Smooth muscle cell (in vitro differentiated cells): ENCODE measurements around the gene PDLIM4. TPM values are rescaled to one million over a fixed set of nuclear protein-coding genes. Genes with fewer than 3 reads are reported as not detected.

Experiments used
- DNase-seq: peaks from one replicate; lab custom pipeline; 2025; ENCODE audit not compliant: unreplicated experiment; lab: John Stamatoyannopoulos, UW
- H2AFZ ChIP-seq: fragments of 200-600 bp; sonication (generic); 2 replicates; pipeline ENCODE4 v1.6.0; 2016; ENCODE audit warnings: antibody characterized with exemption, low read depth, mild to moderate bottlenecking
- H3F3A ChIP-seq: fragments of 200-600 bp; sonication (generic); 2 replicates; pipeline ENCODE4 v1.6.0; 2017; ENCODE audit warnings: antibody characterized with exemption, low read depth
- H3K27ac ChIP-seq: fragments of 200-600 bp; sonication (generic); 2 replicates; pipeline ENCODE4 v1.5.1; 2016; ENCODE audit warnings: low read depth, mild to moderate bottlenecking
- H3K27me3 ChIP-seq: fragments of 200-600 bp; sonication (generic); 2 replicates; pipeline ENCODE4 v1.6.1; 2016; ENCODE audit warnings: low read depth, mild to moderate bottlenecking
- H3K36me3 ChIP-seq: fragments of 200-600 bp; sonication (generic); 2 replicates; pipeline ENCODE4 v1.5.1; 2016; ENCODE audit warnings: low read depth
- H3K4me1 ChIP-seq: fragments of 200-600 bp; sonication (generic); 2 replicates; pipeline ENCODE4 v1.5.1; 2016; ENCODE audit warnings: low read depth
- H3K4me2 ChIP-seq: fragments of 200-600 bp; sonication (generic); 2 replicates; pipeline ENCODE4 v1.6.0; 2016; ENCODE audit warnings: mild to moderate bottlenecking
- H3K4me3 ChIP-seq: fragments of 200-600 bp; sonication (generic); 2 replicates; pipeline ENCODE4 v1.5.1; 2016; ENCODE audit warnings: mild to moderate bottlenecking
- H3K79me2 ChIP-seq: fragments of 200-600 bp; sonication (generic); 2 replicates; pipeline ENCODE4 v1.6.0; 2016; ENCODE audit warnings: low read depth, mild to moderate bottlenecking
- H3K9ac ChIP-seq: fragments of 200-600 bp; sonication (generic); 2 replicates; pipeline ENCODE4 v1.6.0; 2016; ENCODE audit warnings: low read depth
- H3K9me3 ChIP-seq: fragments of 200-600 bp; sonication (generic); replicated peaks from 2 replicates; pipeline ENCODE4 v1.5.1; 2016; ENCODE audit warnings: low read depth
- H4K20me1 ChIP-seq: fragments of 200-600 bp; sonication (generic); 2 replicates; pipeline ENCODE4 v1.6.0; 2016; ENCODE audit warnings: low read depth
- WGBS: methylation state at CpG from one replicate; pipeline ENCODE4 v1.1.7; 2016; ENCODE audit warnings: low lambda C conversion rate; 5-methylcytosine and 5-hydroxymethylcytosine counted together
- polyA plus RNA-seq: library from polyadenylated mRNA; unstranded; fragments of >200 nt; fragmentation: Nextera tagmentation; extraction: Ambion mirVana; gene quantifications from 2 replicates; pipeline ENCODE4 v1.2.1, GENCODE V29; 2016
- total RNA-seq: library from RNA; depleted of rRNA; stranded (reverse); fragments of >200 nt; gene quantifications from 2 replicates; pipeline ENCODE4 v1.2.3, GENCODE V29; 2014
- TF ChIP-seq, protein P1 (sequence below): fragments of 200-600 bp; sonication (generic); IDR thresholded peaks from 2 replicates; pipeline ENCODE4 v1.5.1; 2017; ENCODE audit warnings: borderline replicate concordance, mild to moderate bottlenecking, antibody characterized with exemption; ENCODE audit not compliant: insufficient read depth, poor library complexity, severe bottlenecking

Gene PDLIM4
- total and polyA plus RNA-seq, 2 experiments from 2014 or later, result 93.8 to 275 TPM

DNA sequence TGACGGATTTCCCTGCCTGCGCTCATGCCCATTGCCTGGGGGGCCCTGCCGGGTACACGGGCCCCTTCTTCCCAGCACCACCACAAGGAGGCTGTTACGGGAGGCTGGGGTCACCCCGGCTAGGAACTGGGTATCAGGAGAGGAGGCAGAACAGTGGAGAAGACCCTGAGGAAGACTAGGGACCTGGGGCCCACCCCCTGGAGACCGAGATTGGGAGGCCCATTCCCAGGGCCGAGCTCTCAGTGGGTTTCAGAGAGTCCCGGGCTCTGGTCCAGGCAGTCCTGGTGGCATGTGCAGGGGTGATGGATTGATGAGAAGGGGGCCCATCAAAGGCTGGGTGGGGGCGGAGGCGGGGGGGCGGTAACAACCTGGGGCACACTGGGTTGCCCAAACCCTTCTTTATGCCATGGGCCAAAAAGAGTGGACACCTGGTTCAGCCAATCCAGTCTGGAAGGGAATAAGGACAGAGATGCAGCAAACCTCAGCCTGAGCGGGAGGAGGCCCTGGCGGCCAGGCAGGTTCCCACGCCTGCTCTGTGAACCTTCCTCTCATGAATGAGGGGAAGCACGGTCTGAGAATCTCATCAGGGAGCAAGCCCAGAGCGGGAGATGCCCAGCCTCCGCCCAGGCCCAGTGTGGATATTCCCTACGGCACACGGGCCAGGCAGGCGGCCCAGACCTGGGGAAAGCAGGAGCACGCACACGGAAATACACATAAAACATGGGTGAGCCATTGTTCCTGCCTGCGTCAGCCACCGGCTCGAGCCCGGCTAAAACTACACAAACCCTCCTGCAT, 29.1 kb upstream of the PDLIM4 start:
- H2AFZ ChIP-seq, result peak overlapping the region; percentile 53
- H3K4me3 ChIP-seq, result peak overlapping the region; percentile 78
- no peak for DNase-seq
- TF ChIP-seq, protein P1, sequence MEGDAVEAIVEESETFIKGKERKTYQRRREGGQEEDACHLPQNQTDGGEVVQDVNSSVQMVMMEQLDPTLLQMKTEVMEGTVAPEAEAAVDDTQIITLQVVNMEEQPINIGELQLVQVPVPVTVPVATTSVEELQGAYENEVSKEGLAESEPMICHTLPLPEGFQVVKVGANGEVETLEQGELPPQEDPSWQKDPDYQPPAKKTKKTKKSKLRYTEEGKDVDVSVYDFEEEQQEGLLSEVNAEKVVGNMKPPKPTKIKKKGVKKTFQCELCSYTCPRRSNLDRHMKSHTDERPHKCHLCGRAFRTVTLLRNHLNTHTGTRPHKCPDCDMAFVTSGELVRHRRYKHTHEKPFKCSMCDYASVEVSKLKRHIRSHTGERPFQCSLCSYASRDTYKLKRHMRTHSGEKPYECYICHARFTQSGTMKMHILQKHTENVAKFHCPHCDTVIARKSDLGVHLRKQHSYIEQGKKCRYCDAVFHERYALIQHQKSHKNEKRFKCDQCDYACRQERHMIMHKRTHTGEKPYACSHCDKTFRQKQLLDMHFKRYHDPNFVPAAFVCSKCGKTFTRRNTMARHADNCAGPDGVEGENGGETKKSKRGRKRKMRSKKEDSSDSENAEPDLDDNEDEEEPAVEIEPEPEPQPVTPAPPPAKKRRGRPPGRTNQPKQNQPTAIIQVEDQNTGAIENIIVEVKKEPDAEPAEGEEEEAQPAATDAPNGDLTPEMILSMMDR, result no peak
- H3K27me3 ChIP-seq, result no peaks in the 10 kb centered on the region
- WGBS, result 69% methylated on average over 24 of the region's 27 CpGs
- H3K27ac ChIP-seq, result peak overlapping the region; percentile 98
- peak overlapping the region; percentile 96 for H3K4me2 ChIP-seq
- H3K79me2 ChIP-seq, result peaks cover 22% of the 10 kb centered on the region
- no peaks in the 10 kb centered on the region for H3K9me3 ChIP-seq
- peaks cover 5% of the 10 kb centered on the region for H3K4me1 ChIP-seq
- peaks cover 25% of the 10 kb centered on the region for H4K20me1 ChIP-seq
- no peaks in the 10 kb centered on the region for H3K36me3 ChIP-seq
- peaks cover 32% of the 10 kb centered on the region for H3F3A ChIP-seq
- H3K9ac ChIP-seq, result peak overlapping the region; percentile 96

- 100% methylated on average over 5 of the region's 5 CpGs for WGBS
Measured at GRCh38 chr5:132229236-132229635, 28.3 kb upstream of the PDLIM4 start.

GRCh38 chr5:132230871-132231270, 26.6 kb upstream of the PDLIM4 start:
- H3K79me2 ChIP-seq, result peaks cover 8% of the 10 kb centered on the region
- peaks cover 14% of the 10 kb centered on the region for H3F3A ChIP-seq
- H3K27ac ChIP-seq, result no peak overlapping the region
- TF ChIP-seq, protein P1, result no peak
- H2AFZ ChIP-seq, result no peak overlapping the region
- H3K9me3 ChIP-seq, result no peaks in the 10 kb centered on the region
- peaks cover 5% of the 10 kb centered on the region for H3K4me1 ChIP-seq
- H4K20me1 ChIP-seq, result peaks cover 1% of the 10 kb centered on the region
- no peak overlapping the region for H3K9ac ChIP-seq
- 97% methylated on average over 9 of the region's 9 CpGs for WGBS
- no peak overlapping the region for H3K4me2 ChIP-seq
- H3K27me3 ChIP-seq, result no peaks in the 10 kb centered on the region
- H3K4me3 ChIP-seq, result no peak overlapping the region
- DNase-seq, result no peak
- no peaks in the 10 kb centered on the region for H3K36me3 ChIP-seq

More at GRCh38 chr5:132229236-132229635, 28.3 kb upstream of the PDLIM4 start:
- Histone ChIP-seq H3K9me3 (no peaks in the 10 kb centered on the region), H2AFZ (no peak overlapping the region), H3K36me3 (no peaks in the 10 kb centered on the region), H3K4me3 (no peak overlapping the region), H3K4me2 (no peak overlapping the region), H3K79me2 (peaks cover 14% of the 10 kb centered on the region), H3K9ac (no peak overlapping the region), H4K20me1 (peaks cover 17% of the 10 kb centered on the region), H3F3A (peaks cover 26% of the 10 kb centered on the region), H3K27ac (no peak overlapping the region), H3K27me3 (no peaks in the 10 kb centered on the region), H3K4me1 (peaks cover 5% of the 10 kb centered on the region)
- DNase-seq, result no peak
- TF ChIP-seq, protein P1, result no peak

DNA sequence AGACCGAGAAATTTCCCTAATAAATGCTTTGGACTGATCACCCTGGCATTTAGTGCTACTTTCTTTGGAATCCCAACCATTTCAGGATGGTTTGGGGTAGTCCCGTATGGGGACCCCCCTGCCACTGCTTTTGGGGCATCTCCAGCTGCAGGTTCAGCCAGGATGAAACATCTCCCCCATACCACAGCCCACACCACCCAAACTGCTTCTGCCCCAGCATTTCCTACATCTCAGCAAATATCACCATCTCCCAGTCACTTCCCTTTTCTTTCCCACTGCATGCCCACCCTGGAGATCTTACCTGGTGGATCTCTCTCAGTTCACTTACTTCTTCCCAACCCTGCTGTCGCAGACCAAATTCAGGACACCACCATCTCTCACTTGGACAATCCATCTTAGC, 25.0 kb upstream of the PDLIM4 start:
- H3K36me3 ChIP-seq, result no peaks in the 10 kb centered on the region
- H3K27ac ChIP-seq, result no peak overlapping the region
- H3K9ac ChIP-seq, result no peak overlapping the region
- H3K9me3 ChIP-seq, result no peaks in the 10 kb centered on the region
- H3K4me1 ChIP-seq, result peaks cover 8% of the 10 kb centered on the region
- WGBS, result 86% methylated on average over 3 of the region's 3 CpGs
- H3K27me3 ChIP-seq, result no peaks in the 10 kb centered on the region
- DNase-seq, result no peak
- no peak overlapping the region for H2AFZ ChIP-seq
- H3K4me2 ChIP-seq, result no peak overlapping the region
- peaks cover 12% of the 10 kb centered on the region for H3F3A ChIP-seq
- H3K4me3 ChIP-seq, result no peak overlapping the region
- TF ChIP-seq, protein P1, result no peak
- no peaks in the 10 kb centered on the region for H4K20me1 ChIP-seq
- no peaks in the 10 kb centered on the region for H3K79me2 ChIP-seq
